Inflammatory macrophage (primary cell): ENCODE measurements around the gene FMNL3.

Source experiments
- DNase-seq, 2 donors: peaks; one replicate each; pipeline ENCODE4 v3.0.0-alpha.2; 2020 to 2022

FMNL3 gene

DNA sequence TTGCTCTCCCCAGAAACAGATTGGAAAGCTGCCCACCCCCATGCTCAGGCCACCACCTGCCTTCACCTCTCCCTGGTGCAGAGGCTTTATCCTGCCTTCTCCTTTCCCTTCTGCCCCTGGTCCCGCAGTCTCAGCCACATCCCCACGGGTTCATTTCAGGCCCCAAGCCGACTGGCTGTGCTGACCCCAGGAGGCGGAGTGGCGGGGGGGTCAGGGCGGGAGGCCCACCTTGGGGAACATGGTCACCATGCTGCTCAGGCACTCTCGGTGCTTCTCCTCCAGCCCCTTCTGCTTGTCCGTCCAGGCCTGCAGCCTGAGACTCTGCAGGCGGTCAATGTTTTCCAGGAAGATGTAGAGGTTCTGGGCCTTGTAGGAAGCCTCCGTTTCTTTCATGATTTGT lies 108.7 kb downstream of the FMNL3 start:
- no peak for DNase-seq

DNA sequence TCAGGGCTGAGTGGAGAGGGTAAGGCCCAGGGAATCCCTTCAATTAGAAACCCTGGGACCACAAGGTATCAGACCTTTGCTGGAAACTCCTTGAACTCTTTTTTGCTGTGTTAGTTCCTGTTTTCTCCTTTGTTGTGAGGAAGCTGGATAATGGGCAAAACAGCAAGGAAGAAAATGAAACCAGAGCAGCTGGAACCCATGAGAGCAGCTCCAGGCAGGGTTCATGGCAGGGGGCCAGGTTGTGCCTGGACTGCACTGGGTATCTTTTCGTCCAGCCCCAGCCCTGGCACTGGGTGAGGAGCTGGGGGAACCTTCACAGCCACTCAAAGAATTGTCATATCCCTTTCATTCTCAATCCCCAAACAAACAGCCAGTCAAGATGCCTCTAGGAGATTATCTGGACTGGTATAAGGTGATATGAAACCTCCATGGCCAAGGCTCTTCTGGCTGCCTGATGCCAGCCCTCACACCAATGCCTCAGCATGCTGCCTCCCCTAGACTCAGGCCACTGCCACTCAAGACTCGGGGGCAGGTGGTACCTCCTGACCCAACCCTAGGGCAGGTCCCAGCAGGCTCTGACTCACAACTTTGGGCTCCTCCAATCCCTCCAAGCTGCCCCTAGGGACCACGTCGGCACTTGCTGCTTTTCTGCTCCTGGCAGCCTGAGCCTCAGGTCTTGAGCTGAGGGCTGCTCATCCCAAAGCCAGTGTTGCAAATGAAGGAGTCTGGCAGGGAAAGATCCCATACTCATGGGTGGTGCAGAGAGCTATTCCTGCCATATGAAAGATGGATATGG lies 118.3 kb downstream of the FMNL3 start:
- DNase-seq: peak in 1 of 2 donors; percentile 13

DNA sequence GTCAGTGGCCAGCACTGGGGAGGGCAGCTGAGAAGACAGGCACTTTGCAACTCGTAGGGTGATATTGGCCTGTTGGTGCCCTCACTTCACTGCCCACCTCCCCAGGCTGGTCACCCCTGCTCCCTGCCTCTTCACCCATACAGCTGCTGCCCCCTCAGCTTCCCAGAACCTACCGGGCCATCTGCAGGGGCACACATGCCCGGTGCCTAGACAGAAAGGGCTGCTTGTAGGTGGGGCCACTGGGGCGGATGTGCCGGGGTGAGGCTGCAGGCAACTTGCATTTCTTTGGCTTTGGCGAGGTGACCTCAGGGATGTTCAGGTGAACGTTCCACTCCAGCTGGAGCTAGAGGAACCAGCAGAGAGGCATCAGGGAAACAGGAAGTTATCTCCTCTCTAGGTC lies 118.9 kb downstream of the FMNL3 start:
- DNase-seq: no peak

DNA sequence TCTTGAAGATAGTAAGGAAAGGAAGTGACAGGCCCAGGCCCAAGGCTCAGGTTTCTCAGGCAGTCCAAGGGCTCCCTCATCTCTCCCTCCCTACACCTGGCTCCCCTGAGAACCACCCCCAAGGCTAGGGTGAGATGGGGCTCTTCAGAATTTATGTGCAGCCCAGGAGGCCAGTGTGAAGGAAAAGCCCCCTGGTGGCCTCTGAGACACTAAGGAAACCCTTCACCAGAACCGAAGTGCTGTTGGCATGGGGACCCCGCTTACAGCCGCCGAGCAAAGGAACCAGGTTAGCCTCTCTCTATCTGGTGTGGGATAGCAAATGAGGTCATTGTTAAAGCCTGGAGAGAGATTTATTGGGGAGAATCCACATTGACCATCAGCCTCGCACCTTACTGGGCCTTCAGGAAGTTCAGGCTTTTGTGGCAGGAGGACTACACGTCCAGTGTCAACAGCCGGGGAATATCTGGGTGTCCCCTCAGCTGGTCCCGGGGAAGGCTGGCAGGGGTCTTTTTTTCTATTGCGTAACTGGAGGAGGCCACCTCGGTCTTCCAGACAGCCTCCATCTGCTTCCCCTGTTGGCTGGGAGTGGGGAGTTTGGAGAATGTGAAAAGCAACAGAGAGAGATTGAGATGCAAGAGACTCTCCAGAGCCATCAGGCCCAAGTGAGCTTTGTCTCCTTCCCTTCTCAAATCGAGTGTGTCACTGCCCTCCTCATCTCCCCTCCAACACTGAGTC lies 119.9 kb downstream of the FMNL3 start:
- no peak for DNase-seq
